Stomach (tissue), 4 donors: ENCODE data around the gene SHBG.

ENCODE experiments used
- CTCF ChIP-seq, 7 experiments: fragments of 450-650 bp in 4 of 7; fragments of 200-600 bp in 3 of 7; sonication (generic) in 3 of 7; IDR thresholded peaks; one replicate each; pipeline ENCODE4 v1.5.1; 2016 to 2019; ENCODE audit warnings: antibody characterized with exemption in 7 of 7, control low read depth in 2 of 7, mild to moderate bottlenecking in 1 of 7
- POLR2A ChIP-seq, 4 donors: fragments of 450-650 bp; IDR thresholded peaks; one replicate each; pipeline ENCODE4 v1.6.1; 2016; ENCODE audit warnings: antibody characterized with exemption in 4 of 4, control low read depth in 2 of 4, mild to moderate bottlenecking in 1 of 4, moderate library complexity in 1 of 4
- POLR2AphosphoS5 ChIP-seq, 3 donors: sonication (generic); formaldehyde crosslinking; IDR thresholded peaks; one replicate each; pipeline ENCODE4 v1.6.1; 2016; ENCODE audit warnings: antibody characterized with exemption in 3 of 3

- TF ChIP-seq POLR2AphosphoS5 (IDR thresholded peaks at IDR 0.05) (no peak), CTCF (IDR thresholded peaks at IDR 0.05) (no peak), POLR2A (IDR thresholded peaks at IDR 0.05) (no peak)
These were observed 3.2 kb downstream of the SHBG start for GRCh38 chr17:7633093-7633492.
